Measurements from ENCODE around the gene PPP2R2D. TPM values are rescaled to one million over a fixed set of nuclear protein-coding genes. Genes with fewer than 3 reads are reported as not detected.

The PPP2R2D gene
- total RNA-seq, 2 donors from 2014 or later = 43.1 to 52.4 TPM

DNA sequence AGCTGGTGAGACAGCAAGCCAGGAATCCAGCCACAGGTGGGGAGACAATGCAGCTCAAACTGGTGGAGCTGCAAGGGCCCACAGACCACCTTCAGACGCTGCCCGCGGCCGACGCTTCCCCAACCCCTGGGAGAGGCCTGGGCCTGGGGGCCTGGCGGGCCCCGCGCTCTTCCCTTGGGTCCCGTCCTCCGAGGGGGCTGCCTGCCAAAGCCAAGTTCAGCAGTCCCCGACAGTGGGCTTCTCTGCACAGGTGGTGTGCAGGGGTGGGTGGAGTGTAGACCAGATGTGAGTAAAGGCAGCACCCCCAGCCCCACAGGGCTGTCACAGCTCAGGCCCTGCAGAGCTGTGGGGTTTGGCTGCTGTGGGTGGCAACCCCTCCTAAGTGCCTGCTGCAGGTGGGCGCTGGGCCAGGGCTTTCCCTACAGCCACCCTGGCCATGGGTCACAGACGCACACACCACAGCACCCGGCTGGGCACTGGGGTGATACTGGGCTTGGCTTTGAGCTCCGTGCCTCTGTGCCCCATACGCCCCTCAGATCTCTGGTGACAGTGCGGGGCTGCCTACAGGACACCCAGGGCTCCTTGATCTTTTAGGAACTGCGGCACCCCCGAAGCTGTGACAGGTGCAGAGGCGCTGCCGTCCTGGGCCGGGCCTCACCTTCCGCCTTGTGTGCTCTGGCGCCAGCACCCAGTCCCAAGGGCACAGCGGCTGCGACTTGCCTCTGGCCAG lies 60.4 kb downstream of the PPP2R2D start:
- Histone ChIP-seq H3K9me3 (no peaks in the 10 kb centered on the region), H3K4me3 (no peak overlapping the region), H3K4me1 (peaks cover 23% of the 10 kb centered on the region), H3K36me3 (replicated peaks in 1 of 2; ENCODE audit: insufficient read depth in 1 of 2, low read depth in 2 of 2) (peaks cover 9 to 11% of the 10 kb centered on the region in 2 donors), H3K27me3 (no peaks in the 10 kb centered on the region), H3K27ac (peak overlapping the region; percentile 40 to 78 (median 66))
- DNase-seq (peak; percentile 66 to 82 (median 73)), ATAC-seq (peak; percentile 60)
- intact Hi-C loops (cut with DNase I) = no loop called here
- 78 to 85% methylated on average over 9 to 22 of the region's 26 CpGs for WGBS, 2 donors
- peak in 1 of 3 donors; percentile 27 for TF ChIP-seq POLR2A (IDR thresholded peaks at IDR 0.05)
- TF ChIP-seq, protein P1, sequence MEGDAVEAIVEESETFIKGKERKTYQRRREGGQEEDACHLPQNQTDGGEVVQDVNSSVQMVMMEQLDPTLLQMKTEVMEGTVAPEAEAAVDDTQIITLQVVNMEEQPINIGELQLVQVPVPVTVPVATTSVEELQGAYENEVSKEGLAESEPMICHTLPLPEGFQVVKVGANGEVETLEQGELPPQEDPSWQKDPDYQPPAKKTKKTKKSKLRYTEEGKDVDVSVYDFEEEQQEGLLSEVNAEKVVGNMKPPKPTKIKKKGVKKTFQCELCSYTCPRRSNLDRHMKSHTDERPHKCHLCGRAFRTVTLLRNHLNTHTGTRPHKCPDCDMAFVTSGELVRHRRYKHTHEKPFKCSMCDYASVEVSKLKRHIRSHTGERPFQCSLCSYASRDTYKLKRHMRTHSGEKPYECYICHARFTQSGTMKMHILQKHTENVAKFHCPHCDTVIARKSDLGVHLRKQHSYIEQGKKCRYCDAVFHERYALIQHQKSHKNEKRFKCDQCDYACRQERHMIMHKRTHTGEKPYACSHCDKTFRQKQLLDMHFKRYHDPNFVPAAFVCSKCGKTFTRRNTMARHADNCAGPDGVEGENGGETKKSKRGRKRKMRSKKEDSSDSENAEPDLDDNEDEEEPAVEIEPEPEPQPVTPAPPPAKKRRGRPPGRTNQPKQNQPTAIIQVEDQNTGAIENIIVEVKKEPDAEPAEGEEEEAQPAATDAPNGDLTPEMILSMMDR (IDR thresholded peaks at IDR 0.05) = no peak

DNA sequence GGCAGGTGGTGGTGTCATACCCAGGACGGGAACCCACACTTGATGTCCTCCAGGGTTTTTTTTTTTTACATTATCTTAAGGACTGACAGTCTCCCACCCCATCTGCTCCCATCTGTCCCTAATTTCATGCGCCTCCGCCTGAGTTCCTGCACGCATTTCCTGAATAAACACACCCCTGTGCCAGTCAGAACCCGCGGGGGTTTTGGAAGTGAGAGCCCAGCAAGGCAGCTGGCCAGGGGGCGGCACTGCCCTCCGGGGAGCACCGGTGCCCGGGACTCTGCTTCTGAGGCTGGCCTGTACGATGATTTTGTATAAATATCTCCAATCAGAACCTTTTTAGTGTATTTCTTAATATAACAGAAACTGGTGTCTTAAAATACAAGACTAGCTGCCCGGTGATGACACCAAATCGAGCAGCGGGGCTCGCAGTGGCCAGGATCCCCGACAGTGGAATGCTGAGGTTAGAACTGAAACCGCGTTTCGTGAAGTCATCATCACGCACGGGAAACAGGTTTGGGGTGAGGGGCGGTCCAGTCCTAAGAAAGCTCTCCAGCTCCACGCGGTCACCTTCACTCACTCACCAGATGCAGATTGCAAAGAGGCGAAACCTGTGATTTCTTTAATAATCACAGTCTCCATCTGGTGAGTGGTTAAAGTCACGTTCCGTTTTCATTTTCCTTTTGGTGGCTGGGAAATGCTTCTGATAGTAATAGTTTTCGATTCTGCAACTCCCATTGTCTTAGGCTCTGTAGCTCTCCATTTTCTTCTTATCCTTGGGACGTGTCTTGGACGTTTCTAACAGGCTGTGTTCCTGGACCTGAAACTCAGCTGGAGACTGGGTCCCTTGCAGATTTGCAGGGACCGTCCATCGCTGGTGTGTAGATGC lies 61.2 kb downstream of the PPP2R2D start:
- intact Hi-C loops (cut with DNase I) = no loop called here
- TF ChIP-seq, protein P1 (IDR thresholded peaks at IDR 0.05) = peak in 1 of 7 experiments; percentile 0
- TF ChIP-seq POLR2A (IDR thresholded peaks at IDR 0.05) = no peak
- WGBS, 2 donors = 67 to 78% methylated on average over 32 of the region's 32 CpGs
- Histone ChIP-seq H3K36me3 (replicated peaks in 1 of 2; ENCODE audit: insufficient read depth in 1 of 2, low read depth in 2 of 2) (peaks cover 3 to 9% of the 10 kb centered on the region in 2 donors), H3K9me3 (no peaks in the 10 kb centered on the region), H3K4me1 (peaks cover 23% of the 10 kb centered on the region), H3K27me3 (no peaks in the 10 kb centered on the region), H3K4me3 (no peak overlapping the region), H3K27ac (peak overlapping the region; percentile 13 to 78 (median 66))
- DNase-seq = peak; percentile 8 to 49 (median 23)
- no peak for ATAC-seq

DNA sequence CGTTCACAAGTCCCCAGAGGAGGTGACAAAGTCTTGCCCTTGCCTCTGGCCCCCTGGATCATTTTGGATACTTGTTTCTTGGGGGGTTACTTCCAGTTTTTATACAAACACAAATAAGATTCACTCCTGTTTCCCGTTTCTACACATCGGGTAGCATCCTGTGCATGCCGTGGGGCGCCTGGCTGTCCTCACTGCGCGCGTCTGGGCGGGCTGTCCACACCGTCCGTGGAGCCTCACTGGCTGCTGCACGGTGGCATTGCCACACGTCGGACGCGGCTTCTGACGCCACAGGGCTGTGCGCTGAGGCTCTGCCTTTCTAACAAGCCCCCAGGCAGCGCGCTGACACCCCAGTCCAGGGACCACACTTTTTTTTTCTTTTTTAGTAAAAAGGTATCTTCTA lies 62.5 kb downstream of the PPP2R2D start:
- ATAC-seq (no peak), DNase-seq (peak in 3 of 4 donors; percentile 19 to 37 (median 24))
- intact Hi-C loops (cut with DNase I) = no loop called here
- H3K27ac ChIP-seq = peak overlapping the region in 2 of 4 donors; percentile 59 to 73
- no peak for TF ChIP-seq POLR2A (IDR thresholded peaks at IDR 0.05)
- TF ChIP-seq, protein P1 (IDR thresholded peaks at IDR 0.05) = no peak
- H3K9me3 ChIP-seq = no peaks in the 10 kb centered on the region
- H3K4me3 ChIP-seq = no peak overlapping the region
- peaks cover 0 to 8% of the 10 kb centered on the region in 2 donors for H3K36me3 ChIP-seq (replicated peaks in 1 of 2; ENCODE audit: insufficient read depth in 1 of 2, low read depth in 2 of 2)
- peaks cover 23% of the 10 kb centered on the region for H3K4me1 ChIP-seq
- 89 to 90% methylated on average over 20 of the region's 20 CpGs for WGBS, 2 donors
- no peaks in the 10 kb centered on the region for H3K27me3 ChIP-seq

DNA sequence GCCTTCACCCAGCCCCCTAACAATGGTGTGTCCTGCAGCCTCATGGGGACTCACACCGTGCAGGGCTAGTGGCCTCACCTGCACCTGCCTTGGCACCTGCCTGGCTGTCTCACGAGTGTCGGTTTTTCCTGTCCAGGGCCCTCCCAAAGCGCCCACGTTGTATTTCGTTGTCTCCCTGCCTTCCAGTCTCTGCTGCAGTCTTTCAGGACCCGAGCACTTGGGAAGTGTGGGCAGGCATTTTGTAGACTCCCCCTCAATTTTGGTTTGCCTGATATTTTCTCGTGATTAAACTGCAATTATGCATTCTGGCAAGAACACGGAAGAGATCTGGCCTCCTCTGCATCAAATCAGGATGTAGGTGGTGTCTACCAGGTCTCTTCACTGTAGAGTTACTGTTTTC lies 63.0 kb downstream of the PPP2R2D start:
- ATAC-seq (no peak), DNase-seq (peak in 3 of 4 donors; percentile 3 to 20 (median 12))
- TF ChIP-seq, protein P1 (IDR thresholded peaks at IDR 0.05) = no peak
- peak in 1 of 3 donors; percentile 5 for TF ChIP-seq POLR2A (IDR thresholded peaks at IDR 0.05)
- Histone ChIP-seq H3K27me3 (no peaks in the 10 kb centered on the region), H3K4me1 (peaks cover 23% of the 10 kb centered on the region), H3K27ac (peak overlapping the region in 1 of 4 donors; percentile 30), H3K9me3 (no peaks in the 10 kb centered on the region), H3K36me3 (replicated peaks in 1 of 2; ENCODE audit: insufficient read depth in 1 of 2, low read depth in 2 of 2) (peaks cover 0 to 12% of the 10 kb centered on the region in 2 donors), H3K4me3 (no peak overlapping the region)
- intact Hi-C loops (cut with DNase I) = no loop called here
- 63 to 71% methylated on average over 9 of the region's 9 CpGs for WGBS, 2 donors

All from body of pancreas (tissue), 4 donors.